Neural progenitor cell (in vitro differentiated cells): ENCODE measurements around the gene ARR3.

Experiments
- CTCF ChIP-seq: fragments of 200-600 bp; sonication (generic); IDR thresholded peaks from 2 replicates; pipeline ENCODE4 v1.5.1; 2017; ENCODE audit warnings: antibody characterized with exemption, mild to moderate bottlenecking
- EZH2 ChIP-seq: fragments of 200-600 bp; sonication (generic); IDR thresholded peaks from 2 replicates; pipeline ENCODE4 v1.6.1; 2017; ENCODE audit warnings: antibody characterized with exemption, mild to moderate bottlenecking, moderate library complexity

GRCh38 chrX:70324326-70324725 is 56.2 kb downstream of the ARR3 start:
- TF ChIP-seq CTCF (no peak), EZH2 (no peak)
